Measurements from ENCODE around the gene NOTCH1.

GRCh38 chr9:136455043-136456002, 90.5 kb downstream of the NOTCH1 start:
- no peak for TF ChIP-seq CTCF (IDR thresholded peaks at IDR 0.05; ENCODE audit: borderline replicate concordance, extremely low read depth, low read length, poor library complexity, severe bottlenecking)
- TF ChIP-seq EZH2 (IDR thresholded peaks at IDR 0.05; ENCODE audit: borderline replicate concordance, low read depth, low read length, severe bottlenecking), result no peak

Measured in DND-41 (cell line).